Naive thymus-derived CD8-positive, alpha-beta T cell (primary cell): Measurements from ENCODE around the gene ARG1. TPM values are rescaled to one million over a fixed set of nuclear protein-coding genes. Genes with fewer than 3 reads are reported as not detected.
A peak's percentile ranks its signal among the peaks of the same experiment; 100 is the strongest.
"Not testable (repeated sequence)": the region's sequence is repeated elsewhere in the genome, so short reads cannot be mapped to it uniquely, and the experiment has no call there.

Experiments used
- ATAC-seq, 2 donors: fragments of 150-1000 bp; cut with Tn5 transposase in 1 of 2; sonication (Bioruptor Pico), chemical (Tn5 transposase) in 1 of 2; 1 replicate in 1 of 2; 2 replicates in 1 of 2; pipeline ENCODE4 v1.10.0; 2021; ENCODE audit warnings: mild to moderate bottlenecking in 2 of 2, moderate library complexity in 2 of 2
- POLR2A ChIA-PET: fragments of 350-600 bp; sonication (Branson Sonifier 250); formaldehyde crosslinking; loops from one replicate; lab custom pipeline; 2021; ENCODE audit warnings: antibody characterized with exemption; lab: Charles Lee
- DNase-seq, 10 donors: peaks; one replicate each; pipeline versions ENCODE4 v3.0.0 to v3.0.0-alpha.2; 2020 to 2022
- H3K27ac Mint-ChIP-seq, 10 donors: one replicate each; pipeline ENCODE4 v1.8.0; 2020 to 2022; ENCODE audit warnings: mild to moderate bottlenecking in 10 of 10, mixed read lengths in 10 of 10, moderate library complexity in 4 of 10, inconsistent platforms in 1 of 10
- H3K27me3 Mint-ChIP-seq, 5 donors: one replicate each; pipeline ENCODE4 v1.8.0; 2021 to 2022; ENCODE audit warnings: mixed read lengths in 5 of 5
- H3K36me3 Mint-ChIP-seq, 3 donors: one replicate each; pipeline ENCODE4 v1.8.0; 2020 to 2022; ENCODE audit warnings: mixed read lengths in 3 of 3, mild to moderate bottlenecking in 2 of 3, inconsistent platforms in 1 of 3
- H3K4me1 Mint-ChIP-seq, 4 donors: one replicate each; pipeline ENCODE4 v1.8.0; 2021 to 2022; ENCODE audit warnings: mixed read lengths in 4 of 4
- H3K4me3 Mint-ChIP-seq, 10 donors: one replicate each; pipeline ENCODE4 v1.8.0; 2020 to 2022; ENCODE audit warnings: mild to moderate bottlenecking in 10 of 10, mixed read lengths in 10 of 10, moderate library complexity in 6 of 10, inconsistent platforms in 1 of 10
- H3K9me3 Mint-ChIP-seq, 9 donors: one replicate each; pipeline ENCODE4 v1.8.0; 2020 to 2022; ENCODE audit warnings: mixed read lengths in 9 of 9, mild to moderate bottlenecking in 3 of 9, inconsistent platforms in 1 of 9, moderate library complexity in 1 of 9
- polyA plus RNA-seq, 3 donors: library from polyadenylated mRNA; unstranded; fragments of 300-500 nt; fragmentation: Illumina TruSeq; gene quantifications; one replicate each; pipeline ENCODE4 v1.2.3, GENCODE V29; 2021
- total RNA-seq, 8 experiments: library from RNA in 2 of 8; stranded (reverse) in 2 of 8; gene quantifications; one replicate each; pipeline ENCODE4 v1.2.3 and lab custom pipeline; 2021 to 2026

The ARG1 gene
- total RNA-seq = not detected
- not detected for polyA plus RNA-seq
- total RNA-seq (lab: John Stamatoyannopoulos, UW) = 0 to 0.06 (median 0) reads per million in 6 experiments

- ATAC-seq (no peak), DNase-seq (no peak)
- H3K36me3 Mint-ChIP-seq = peaks cover 4 to 55% (median 34%) of the 10 kb centered on the region in 3 donors
- no peaks in the 10 kb centered on the region for H3K4me1 Mint-ChIP-seq
- H3K9me3 Mint-ChIP-seq = no peaks in the 10 kb centered on the region
- H3K4me3 Mint-ChIP-seq = no peak within 1 kb of the TSS
- POLR2A ChIA-PET = no interaction called here
- no peaks in the 10 kb centered on the region for H3K27me3 Mint-ChIP-seq
- peak within 1 kb of the TSS in 1 of 10 donors; percentile 48 for H3K27ac Mint-ChIP-seq
These were observed at the start of gene ARG1 for GRCh38 chr6:131572686-131573415. Gene ARG1, plus strand, starts transcription at chr6:131573226. Its CDS starts 57 bp downstream, at chr6:131573283.

- H3K9me3 Mint-ChIP-seq = no peaks in the 10 kb centered on the region
- DNase-seq (no peak), ATAC-seq (peak in 1 of 2 donors; percentile 29)
- POLR2A ChIA-PET = interaction anchor here (1.3 kb wide), 1 partner anchor 243 kb away, joined by 4 read pairs; no protein-coding TSS in a partner anchor
- peak overlapping the region in 9 of 10 donors; percentile 54 to 85 (median 67) for H3K27ac Mint-ChIP-seq
- H3K4me1 Mint-ChIP-seq = peaks cover 25 to 51% (median 27%) of the 10 kb centered on the region in 4 donors
- H3K27me3 Mint-ChIP-seq = no peaks in the 10 kb centered on the region
- H3K4me3 Mint-ChIP-seq = peak overlapping the region in 6 of 10 donors; percentile 1 to 51 (median 18)
- no peaks in the 10 kb centered on the region for H3K36me3 Mint-ChIP-seq
These were observed 48.9 kb upstream of the ARG1 start for GRCh38 chr6:131523988-131524673.

- Mint-ChIP-seq H3K9me3 (no peaks in the 10 kb centered on the region), H3K4me1 (peaks cover 25 to 51% (median 28%) of the 10 kb centered on the region in 4 donors), H3K27ac (peak overlapping the region in 9 of 10 donors; percentile 54 to 85 (median 64)), H3K36me3 (no peaks in the 10 kb centered on the region), H3K27me3 (no peaks in the 10 kb centered on the region), H3K4me3 (peak overlapping the region in 6 of 10 donors; percentile 1 to 51 (median 18))
- DNase-seq (peak in 5 of 10 donors; percentile 19 to 34 (median 24)), ATAC-seq (peak; percentile 54 to 68)
- POLR2A ChIA-PET = interaction anchor here (1.3 kb wide), 2 partner anchors 243 to 325 kb away, joined by 4 to 8 read pairs; no protein-coding TSS in a partner anchor
These were observed 48.2 kb upstream of the ARG1 start for GRCh38 chr6:131524695-131525336.

- peak in 6 of 10 donors; percentile 36 to 74 (median 42) for DNase-seq
- Mint-ChIP-seq H3K4me3 (peak overlapping the region; percentile 35 to 81 (median 72)), H3K27ac (peak overlapping the region; percentile 85 to 96 (median 94)), H3K4me1 (peaks cover 35 to 75% (median 57%) of the 10 kb centered on the region in 4 donors)
- H3K36me3 Mint-ChIP-seq, H3K27me3 Mint-ChIP-seq, ATAC-seq, H3K9me3 Mint-ChIP-seq: not testable (repeated sequence)
- POLR2A ChIA-PET = interaction anchor here (0.8 to 1.8 kb wide), 5 partner anchors 11 to 397 kb away, joined by 3 to 10 read pairs (median 6); no protein-coding TSS in a partner anchor
These were observed 42.1 kb upstream of the ARG1 start for GRCh38 chr6:131530936-131531335.

GRCh38 chr6:131531681-131532080 lies 41.3 kb upstream of the ARG1 start:
- H3K9me3 Mint-ChIP-seq, H3K36me3 Mint-ChIP-seq, DNase-seq, H3K27me3 Mint-ChIP-seq: not testable (repeated sequence)
- ATAC-seq = peak in 1 of 2 donors; percentile 18
- Mint-ChIP-seq H3K27ac (peak overlapping the region; percentile 85 to 96 (median 94)), H3K4me1 (peaks cover 34 to 72% (median 57%) of the 10 kb centered on the region in 4 donors), H3K4me3 (peak overlapping the region in 7 of 10 donors; percentile 26 to 81 (median 76))
- POLR2A ChIA-PET = interaction anchor here (1.0 to 1.8 kb wide), 4 partner anchors 12 to 398 kb away, joined by 3 to 10 read pairs (median 7); no protein-coding TSS in a partner anchor

- Mint-ChIP-seq H3K27me3 (peaks cover 0 to 3% (median 0%) of the 10 kb centered on the region in 5 donors), H3K9me3 (peaks cover 0 to 2% (median 0%) of the 10 kb centered on the region in 9 donors), H3K4me1 (peaks cover 33 to 67% (median 57%) of the 10 kb centered on the region in 4 donors), H3K27ac (peak overlapping the region; percentile 65 to 97 (median 92)), H3K36me3 (no peaks in the 10 kb centered on the region), H3K4me3 (peak overlapping the region in 6 of 10 donors; percentile 10 to 58 (median 25))
- ATAC-seq (peak; percentile 36 to 37), DNase-seq (no peak)
- POLR2A ChIA-PET = interaction anchor here (1.0 to 1.5 kb wide), 3 partner anchors 13 to 647 kb away, joined by 3 to 8 read pairs (median 4); no protein-coding TSS in a partner anchor
These were observed 40.4 kb upstream of the ARG1 start for GRCh38 chr6:131532580-131533039.

- H3K4me3 Mint-ChIP-seq, H3K36me3 Mint-ChIP-seq, ATAC-seq, H3K9me3 Mint-ChIP-seq, POLR2A ChIA-PET, DNase-seq, H3K4me1 Mint-ChIP-seq, H3K27ac Mint-ChIP-seq, H3K27me3 Mint-ChIP-seq: not testable (repeated sequence)
These were observed 34.4 kb upstream of the ARG1 start for GRCh38 chr6:131538615-131539014.

GRCh38 chr6:131545317-131545716 lies 27.7 kb upstream of the ARG1 start:
- H3K36me3 Mint-ChIP-seq = no peaks in the 10 kb centered on the region
- H3K9me3 Mint-ChIP-seq = peaks cover 0 to 9% (median 0%) of the 10 kb centered on the region in 9 donors
- DNase-seq = no peak
- POLR2A ChIA-PET = no interaction called here
- no peaks in the 10 kb centered on the region for H3K27me3 Mint-ChIP-seq
- ATAC-seq = no peak
- no peak overlapping the region for H3K27ac Mint-ChIP-seq
- no peaks in the 10 kb centered on the region for H3K4me1 Mint-ChIP-seq
- no peak overlapping the region for H3K4me3 Mint-ChIP-seq

- H3K4me1 Mint-ChIP-seq = no peaks in the 10 kb centered on the region
These were observed 25.5 kb upstream of the ARG1 start for GRCh38 chr6:131547488-131547887.

GRCh38 chr6:131548441-131548840 lies 24.6 kb upstream of the ARG1 start:
- H3K27me3 Mint-ChIP-seq = peaks cover 0 to 3% (median 0%) of the 10 kb centered on the region in 5 donors
- no peak for ATAC-seq
- POLR2A ChIA-PET = no interaction called here
- peaks cover 0 to under 1% (median 0%) of the 10 kb centered on the region in 9 donors for H3K9me3 Mint-ChIP-seq
- no peak overlapping the region for H3K27ac Mint-ChIP-seq
- no peak overlapping the region for H3K4me3 Mint-ChIP-seq
- DNase-seq = no peak
- no peaks in the 10 kb centered on the region for H3K4me1 Mint-ChIP-seq
- peaks cover 0 to 1% (median 0%) of the 10 kb centered on the region in 3 donors for H3K36me3 Mint-ChIP-seq

More at GRCh38 chr6:131547488-131547887, 25.5 kb upstream of the ARG1 start:
- Mint-ChIP-seq H3K27me3 (no peaks in the 10 kb centered on the region), H3K9me3 (peaks cover 0 to 9% (median 0%) of the 10 kb centered on the region in 9 donors), H3K4me3 (no peak overlapping the region), H3K27ac (peak overlapping the region in 1 of 10 donors; percentile 21), H3K36me3 (no peaks in the 10 kb centered on the region)
- DNase-seq (no peak), ATAC-seq (no peak)
- POLR2A ChIA-PET = no interaction called here

GRCh38 chr6:131549811-131550210 lies 23.2 kb upstream of the ARG1 start:
- no peak for DNase-seq
- Mint-ChIP-seq H3K27ac (no peak overlapping the region), H3K4me1 (no peaks in the 10 kb centered on the region), H3K36me3 (peaks cover 0 to 4% (median 0%) of the 10 kb centered on the region in 3 donors), H3K27me3 (peaks cover 0 to 4% (median 0%) of the 10 kb centered on the region in 5 donors), H3K4me3 (no peak overlapping the region), H3K9me3 (no peaks in the 10 kb centered on the region)
- ATAC-seq = no peak
- POLR2A ChIA-PET = interaction anchor here (0.6 kb wide), 1 partner anchor 496 kb away, joined by 4 read pairs; no protein-coding TSS in a partner anchor

GRCh38 chr6:131551902-131552301 lies 21.1 kb upstream of the ARG1 start:
- POLR2A ChIA-PET = no interaction called here
- H3K4me1 Mint-ChIP-seq = no peaks in the 10 kb centered on the region
- H3K27ac Mint-ChIP-seq = no peak overlapping the region
- DNase-seq (no peak), ATAC-seq (no peak)
- peaks cover 0 to 4% (median 0%) of the 10 kb centered on the region in 3 donors for H3K36me3 Mint-ChIP-seq
- H3K9me3 Mint-ChIP-seq = no peaks in the 10 kb centered on the region
- no peak overlapping the region for H3K4me3 Mint-ChIP-seq
- H3K27me3 Mint-ChIP-seq = peaks cover 0 to 4% (median 0%) of the 10 kb centered on the region in 5 donors
